Measurements from ENCODE around the gene DACT2.
"Not testable (repeated sequence)": the region's sequence is repeated elsewhere in the genome, so short reads cannot be mapped to it uniquely, and the experiment has no call there.

DACT2 gene

GRCh38 chr6:168318579-168319278 is 848 bp downstream of the DACT2 start:
- DNase-seq: no peak

GRCh38 chr6:168318090-168318489 is 1.5 kb downstream of the DACT2 start:
- no peak for DNase-seq

GRCh38 chr6:168315596-168315995 is 4.0 kb downstream of the DACT2 start:
- no peak for DNase-seq

DNA sequence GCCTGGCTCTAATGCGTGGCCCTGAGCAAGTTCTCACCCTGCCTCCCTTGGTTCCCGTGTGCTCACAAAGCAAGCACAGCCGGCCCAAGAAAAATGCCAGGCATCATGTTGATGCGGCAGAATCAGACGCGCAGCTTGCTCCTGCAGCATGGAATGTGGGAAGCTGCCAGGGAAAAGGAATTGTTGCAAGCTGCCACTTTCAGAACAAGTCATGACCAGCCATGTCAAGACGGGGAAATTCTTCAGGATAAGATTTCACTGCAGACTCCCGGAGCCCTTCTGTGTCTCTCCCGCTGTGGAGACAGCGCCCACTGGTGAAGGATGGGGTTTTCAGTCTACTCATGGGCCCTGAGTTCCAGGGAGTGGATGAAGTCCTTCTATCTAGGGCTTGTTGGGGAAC is 4.6 kb downstream of the DACT2 start:
- DNase-seq: no peak

- no peak for DNase-seq
These were observed 5.6 kb downstream of the DACT2 start for GRCh38 chr6:168314021-168314420.

GRCh38 chr6:168313431-168314011 is 6.1 kb downstream of the DACT2 start:
- DNase-seq: no peak

DNA sequence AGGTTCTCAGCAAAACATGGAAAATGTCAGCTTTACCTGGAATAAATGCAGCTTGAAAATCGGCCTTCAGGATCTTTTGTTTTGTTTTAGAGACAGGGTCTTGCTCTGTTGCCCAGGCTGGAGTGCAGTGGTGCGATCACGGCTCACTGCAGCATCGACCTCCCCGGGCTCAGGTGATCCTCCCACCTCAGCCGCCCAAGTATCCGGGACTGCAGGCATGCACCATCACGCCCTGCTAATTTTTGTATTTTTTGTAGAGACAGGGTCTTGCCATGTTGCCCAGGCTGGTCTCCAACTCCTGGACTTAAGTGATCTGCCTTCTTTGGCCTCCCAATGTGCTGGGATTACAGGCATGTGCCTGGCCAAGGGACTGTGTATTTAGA is 7.5 kb downstream of the DACT2 start:
- not testable (repeated sequence) for DNase-seq

DNA sequence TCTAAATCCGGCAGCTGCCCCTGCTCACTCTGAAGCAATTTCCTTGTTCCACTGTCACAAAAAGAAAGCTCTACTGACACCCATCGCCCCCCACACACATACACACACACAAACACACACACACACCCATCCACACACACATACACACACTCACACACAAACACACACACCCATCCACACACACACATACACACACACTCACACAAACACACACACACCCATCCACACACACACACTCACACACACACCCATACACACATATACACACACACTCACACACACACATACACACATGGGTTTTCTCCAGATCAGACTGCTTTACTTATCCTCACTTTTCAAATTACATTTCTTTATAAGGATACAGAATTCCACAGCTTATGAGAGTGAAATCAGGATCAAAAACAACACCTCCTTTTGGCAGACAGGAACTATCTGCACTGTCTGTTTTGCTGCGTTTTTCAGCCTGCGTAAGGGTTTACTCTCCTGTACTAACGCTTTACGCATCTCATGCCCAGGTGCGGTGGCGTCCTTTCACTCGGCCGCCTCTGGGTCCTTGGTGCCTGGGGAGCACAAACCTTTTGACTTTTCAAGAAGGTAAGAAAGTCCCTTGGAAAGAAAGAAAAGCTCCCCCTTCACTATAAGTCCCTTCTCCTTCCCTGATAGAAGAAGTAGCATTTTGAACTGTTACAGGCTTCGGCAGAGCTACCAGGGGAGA is 8.0 kb downstream of the DACT2 start:
- DNase-seq: no peak

DNA sequence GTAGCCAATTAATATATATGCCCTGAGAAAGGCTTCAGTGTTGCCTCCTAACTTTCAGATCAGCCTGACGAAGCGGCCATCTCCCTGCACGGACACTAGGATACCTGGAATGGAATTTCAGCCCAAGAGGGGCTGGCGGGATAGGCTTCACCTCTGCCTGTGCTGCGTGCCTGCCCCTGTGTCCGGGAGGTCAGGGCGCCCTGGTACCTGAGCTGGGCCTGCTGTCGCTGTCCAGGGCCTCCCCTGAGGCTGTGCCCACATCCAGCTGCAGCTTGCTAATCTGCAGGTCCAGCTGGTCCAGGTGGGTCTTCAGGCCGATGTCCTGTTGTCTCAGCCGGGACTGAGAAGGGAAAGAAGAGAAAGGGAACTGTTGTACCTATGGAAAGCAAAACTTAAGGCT is 8.6 kb downstream of the DACT2 start:
- no peak for DNase-seq

GRCh38 chr6:168310403-168310802 is 9.2 kb downstream of the DACT2 start:
- DNase-seq: no peak

- DNase-seq: no peak
These were observed 9.6 kb downstream of the DACT2 start for GRCh38 chr6:168309997-168310396.

GRCh38 chr6:168309183-168309582 is 10.4 kb downstream of the DACT2 start:
- no peak for DNase-seq

DNA sequence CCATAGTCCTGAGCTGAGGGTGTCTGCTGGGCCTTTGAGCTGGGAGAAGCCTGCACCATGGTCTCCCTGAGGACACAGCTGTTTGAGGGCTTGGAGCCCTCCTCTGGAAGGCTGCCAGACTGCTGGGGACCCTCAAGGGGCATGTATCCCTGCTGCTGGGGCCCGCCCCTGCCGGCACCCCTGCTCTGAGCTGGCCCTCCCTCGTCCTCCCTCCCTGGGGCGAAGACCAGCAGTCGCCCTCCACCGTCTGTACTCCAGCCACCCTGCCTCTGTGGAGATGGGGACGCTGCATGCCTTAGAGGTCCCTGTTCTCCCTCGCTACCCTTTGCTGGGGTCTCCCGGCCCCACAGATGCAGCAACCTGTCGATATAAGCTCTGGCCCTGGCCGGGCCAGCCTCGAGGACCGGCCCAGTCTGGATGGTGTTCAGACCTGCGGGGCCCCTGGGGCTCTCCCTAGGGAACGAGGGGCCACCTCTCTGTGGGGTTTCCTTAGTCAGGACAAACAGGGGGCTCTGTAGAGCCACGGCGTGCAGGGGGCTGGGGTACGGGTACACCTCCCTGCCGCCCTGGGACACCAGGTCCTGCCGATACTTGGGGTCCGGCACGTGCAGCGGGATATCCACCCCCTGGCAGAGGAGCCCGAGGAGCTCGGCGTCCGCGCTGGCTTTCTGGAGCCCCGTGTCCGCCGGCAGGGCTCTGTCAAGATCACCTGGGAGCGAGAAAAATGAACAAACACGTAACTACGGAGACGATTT is 11.0 kb downstream of the DACT2 start:
- DNase-seq: no peak

- DNase-seq: no peak
These were observed 11.9 kb downstream of the DACT2 start for GRCh38 chr6:168307695-168308021.

DNA sequence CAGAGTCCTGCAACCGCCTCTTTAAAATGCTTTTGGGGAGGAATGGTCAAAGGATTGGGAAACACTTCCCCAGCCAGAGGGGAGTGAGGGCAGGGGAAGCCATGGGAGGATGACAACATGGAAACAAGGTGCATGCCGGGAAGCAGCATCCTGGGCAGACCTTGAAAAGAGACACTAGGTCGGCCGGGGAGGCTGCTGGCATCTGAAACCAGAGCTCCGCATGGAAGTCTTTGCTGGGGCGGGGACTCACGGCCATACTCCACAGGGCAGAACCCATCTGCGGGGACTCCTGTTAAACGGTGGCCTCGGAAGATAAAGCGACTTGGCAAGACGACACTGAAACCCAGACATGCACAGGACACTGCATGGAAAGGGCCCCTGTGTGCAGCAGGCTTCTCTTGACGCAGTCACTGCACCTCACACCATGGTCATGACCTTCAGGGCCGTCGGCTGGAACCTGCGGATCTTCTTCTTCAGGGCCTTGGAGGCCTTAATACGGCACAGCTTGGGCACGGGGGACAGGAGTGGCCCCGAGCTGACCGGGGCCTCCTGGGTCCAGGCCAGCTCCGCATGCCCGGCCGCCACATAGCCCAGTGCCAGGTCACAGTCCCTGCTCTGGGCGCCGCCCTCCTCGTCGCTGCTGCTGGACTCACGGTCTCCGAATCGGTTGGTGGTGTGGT is 12.4 kb downstream of the DACT2 start:
- DNase-seq: no peak

- DNase-seq: no peak
These were observed 13.7 kb downstream of the DACT2 start for GRCh38 chr6:168305863-168306262.

DNA sequence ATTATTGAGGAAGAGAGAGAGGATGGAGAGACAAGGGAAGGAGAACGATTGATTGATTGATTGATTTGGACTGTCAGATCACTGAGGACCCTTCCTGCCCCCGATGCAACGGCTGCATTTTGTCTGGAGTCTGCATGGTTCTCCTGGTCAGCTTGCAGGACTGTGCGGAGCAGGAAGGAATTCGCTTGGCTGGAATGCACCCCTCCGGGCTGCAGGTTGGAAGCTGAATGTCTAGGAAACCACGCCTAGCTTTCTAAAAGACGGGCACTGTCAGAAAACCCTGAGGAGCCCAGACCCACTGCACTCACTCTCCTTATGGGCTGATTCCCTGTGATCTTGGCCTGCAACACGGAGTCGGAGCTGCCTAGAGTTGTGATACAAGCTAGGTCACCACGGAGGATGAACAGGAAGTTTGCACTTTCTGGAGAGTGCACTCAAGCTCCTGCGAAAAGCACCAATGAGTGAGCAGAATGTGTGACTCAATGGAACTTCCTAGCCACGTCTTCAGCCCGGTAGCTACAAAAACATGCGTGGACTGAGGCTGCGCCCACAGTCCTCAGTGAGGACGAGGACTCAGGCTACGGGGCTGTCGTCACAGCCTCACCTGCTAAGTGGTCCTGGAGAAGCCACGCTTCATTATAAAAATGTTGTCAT is 14.4 kb downstream of the DACT2 start:
- no peak for DNase-seq

- no peak for DNase-seq
These were observed 14.9 kb downstream of the DACT2 start for GRCh38 chr6:168304752-168305015.

GRCh38 chr6:168303982-168304751 is 15.4 kb downstream of the DACT2 start:
- DNase-seq: no peak

GRCh38 chr6:168302534-168302933 is 17.0 kb downstream of the DACT2 start:
- no peak for DNase-seq

GRCh38 chr6:168301648-168302398 is 17.8 kb downstream of the DACT2 start:
- no peak for DNase-seq
